ENCODE data around the gene ASAP2. TPM values are rescaled to one million over a fixed set of nuclear protein-coding genes. Genes with fewer than 3 reads are reported as not detected.

Gene ASAP2
- polyA plus RNA-seq, 1 experiment, result 30.0 TPM

DNA sequence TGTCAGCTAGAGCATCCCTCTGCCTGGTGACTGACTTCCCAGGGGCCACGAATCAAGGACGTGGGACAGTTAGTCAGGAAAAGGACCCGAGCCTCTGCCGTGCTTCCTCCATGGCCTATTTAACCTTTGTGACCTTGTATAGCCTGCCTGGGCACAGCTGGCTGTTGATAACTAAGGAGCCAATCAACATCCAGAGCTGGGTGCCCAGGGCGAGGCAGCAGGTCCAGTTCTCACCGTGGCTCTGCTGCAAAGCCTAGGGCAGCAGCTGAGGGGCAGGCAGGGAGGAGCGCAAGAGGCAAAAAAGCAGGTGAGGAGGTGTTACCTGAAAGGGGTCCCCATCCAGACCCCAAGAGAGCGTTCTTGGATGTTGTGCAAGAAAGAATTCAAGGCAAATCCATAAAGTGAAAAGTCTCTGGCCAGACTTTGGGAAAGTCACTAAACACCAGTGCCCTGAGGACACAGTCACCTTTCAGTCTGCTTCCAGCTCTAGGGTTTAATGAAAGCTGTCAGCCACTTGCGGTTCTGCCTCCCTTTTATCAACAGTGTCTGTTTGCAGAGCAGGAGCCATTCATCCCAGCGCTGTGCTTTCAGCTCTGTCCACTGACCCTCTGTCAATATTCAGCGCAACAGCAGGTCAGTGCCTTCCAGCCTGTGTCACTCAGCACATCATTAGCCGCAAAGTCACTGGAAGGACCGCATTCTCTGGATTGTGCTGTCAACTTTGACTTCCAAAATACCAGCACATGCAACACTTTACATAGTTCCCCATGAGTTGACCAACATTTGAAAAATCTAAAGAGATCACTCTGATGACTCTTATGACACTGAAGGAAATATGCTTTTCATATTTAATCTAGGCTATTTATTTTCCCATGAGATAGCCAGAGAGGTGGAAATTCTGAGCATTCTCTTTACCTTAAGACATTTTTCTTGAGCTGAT is 38.6 kb upstream of the ASAP2 start:
- Histone ChIP-seq H3K27me3 (ENCODE audit: control insufficient read depth, insufficient read depth, low read length) (no peaks in the 10 kb centered on the region), H3K9me3 (ENCODE audit: control insufficient read depth, insufficient read depth, low read length) (no peaks in the 10 kb centered on the region), H3K4me3 (ENCODE audit: low read depth, low read length) (no peak overlapping the region), H3K27ac (ENCODE audit: low read depth, low read length) (no peak overlapping the region)
- CTCF ChIA-PET, result interaction anchor here (1.1 kb wide), 1 partner anchor 203 kb away, joined by 3 read pairs; no protein-coding TSS in a partner anchor
- POLR2A ChIA-PET, result no interaction called here
- DNase-seq (ENCODE audit: low read depth, low spot score), result no peak
- TF ChIP-seq, protein P1, sequence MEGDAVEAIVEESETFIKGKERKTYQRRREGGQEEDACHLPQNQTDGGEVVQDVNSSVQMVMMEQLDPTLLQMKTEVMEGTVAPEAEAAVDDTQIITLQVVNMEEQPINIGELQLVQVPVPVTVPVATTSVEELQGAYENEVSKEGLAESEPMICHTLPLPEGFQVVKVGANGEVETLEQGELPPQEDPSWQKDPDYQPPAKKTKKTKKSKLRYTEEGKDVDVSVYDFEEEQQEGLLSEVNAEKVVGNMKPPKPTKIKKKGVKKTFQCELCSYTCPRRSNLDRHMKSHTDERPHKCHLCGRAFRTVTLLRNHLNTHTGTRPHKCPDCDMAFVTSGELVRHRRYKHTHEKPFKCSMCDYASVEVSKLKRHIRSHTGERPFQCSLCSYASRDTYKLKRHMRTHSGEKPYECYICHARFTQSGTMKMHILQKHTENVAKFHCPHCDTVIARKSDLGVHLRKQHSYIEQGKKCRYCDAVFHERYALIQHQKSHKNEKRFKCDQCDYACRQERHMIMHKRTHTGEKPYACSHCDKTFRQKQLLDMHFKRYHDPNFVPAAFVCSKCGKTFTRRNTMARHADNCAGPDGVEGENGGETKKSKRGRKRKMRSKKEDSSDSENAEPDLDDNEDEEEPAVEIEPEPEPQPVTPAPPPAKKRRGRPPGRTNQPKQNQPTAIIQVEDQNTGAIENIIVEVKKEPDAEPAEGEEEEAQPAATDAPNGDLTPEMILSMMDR (IDR thresholded peaks at IDR 0.05; ENCODE audit: low read depth, low read length), result no peak

DNA sequence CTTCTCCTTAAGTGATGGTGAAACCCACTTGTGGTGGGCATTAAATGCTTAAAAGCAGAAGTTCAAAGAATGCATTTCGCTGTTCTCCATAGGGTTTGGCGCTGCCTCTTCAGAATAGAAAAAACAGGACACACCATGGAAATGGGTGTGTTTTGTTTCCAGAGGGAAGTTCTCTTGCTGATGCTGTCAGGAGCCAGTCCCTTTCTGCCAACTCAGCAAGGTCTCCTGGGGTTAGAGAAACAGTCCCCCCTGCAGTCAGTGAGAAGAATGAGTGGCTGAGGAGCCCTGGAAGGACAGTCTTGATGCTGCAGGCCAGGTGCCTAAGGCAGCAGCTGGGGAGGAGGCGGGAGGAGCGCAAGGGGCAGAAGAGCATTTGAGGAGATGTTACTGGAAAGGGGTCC is 37.8 kb upstream of the ASAP2 start:
- DNase-seq (ENCODE audit: low read depth, low spot score), result no peak
- ChIA-PET POLR2A (no interaction called here), CTCF (no interaction called here)
- no peaks in the 10 kb centered on the region for H3K9me3 ChIP-seq (ENCODE audit: control insufficient read depth, insufficient read depth, low read length)
- TF ChIP-seq, protein P1 (IDR thresholded peaks at IDR 0.05; ENCODE audit: low read depth, low read length), result no peak
- H3K27ac ChIP-seq (ENCODE audit: low read depth, low read length), result no peak overlapping the region
- no peaks in the 10 kb centered on the region for H3K27me3 ChIP-seq (ENCODE audit: control insufficient read depth, insufficient read depth, low read length)
- no peak overlapping the region for H3K4me3 ChIP-seq (ENCODE audit: low read depth, low read length)

GRCh38 chr2:9169349-9170107 is 37.1 kb upstream of the ASAP2 start:
- Histone ChIP-seq H3K27me3 (ENCODE audit: control insufficient read depth, insufficient read depth, low read length) (no peaks in the 10 kb centered on the region), H3K4me3 (ENCODE audit: low read depth, low read length) (no peak overlapping the region), H3K27ac (ENCODE audit: low read depth, low read length) (no peak overlapping the region), H3K9me3 (ENCODE audit: control insufficient read depth, insufficient read depth, low read length) (no peaks in the 10 kb centered on the region)
- DNase-seq (ENCODE audit: low read depth, low spot score), result no peak
- POLR2A ChIA-PET, result no interaction called here
- TF ChIP-seq, protein P1 (IDR thresholded peaks at IDR 0.05; ENCODE audit: low read depth, low read length), result no peak
- CTCF ChIA-PET, result interaction anchor here (0.6 kb wide), 1 partner anchor 190 kb away, joined by 4 read pairs; no protein-coding TSS in a partner anchor

DNA sequence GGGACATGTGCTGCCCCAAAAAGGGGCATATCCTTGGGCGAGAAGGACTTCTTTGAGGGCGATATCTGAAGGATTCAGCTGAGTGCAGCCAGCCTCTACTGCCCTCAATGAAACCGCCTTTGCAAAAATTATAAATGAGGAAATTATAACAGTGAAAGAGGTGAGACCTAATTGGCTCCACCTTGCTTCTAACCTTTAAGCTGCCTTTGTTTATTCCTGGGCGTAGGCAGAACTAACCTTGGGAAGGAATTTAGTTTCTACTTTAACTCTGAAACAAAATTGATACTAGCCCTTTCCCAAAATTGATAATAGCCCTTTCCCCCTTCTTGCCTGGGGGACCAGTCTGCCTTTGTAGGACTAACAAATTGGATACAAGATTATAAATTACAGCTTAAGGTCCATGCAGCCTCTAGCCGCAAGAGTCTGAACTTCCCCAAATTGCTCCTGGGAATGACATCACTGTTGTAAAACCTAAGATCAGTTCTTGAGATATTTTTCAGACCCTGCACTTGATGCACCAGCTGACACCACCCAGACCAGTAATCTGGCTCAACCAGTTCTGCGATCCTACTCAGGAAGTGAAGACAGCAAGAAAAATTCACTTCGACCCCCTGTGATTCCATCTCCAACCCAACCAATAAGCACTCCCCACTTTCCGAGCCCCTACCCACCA is 36.0 kb upstream of the ASAP2 start:
- no peak for DNase-seq (ENCODE audit: low read depth, low spot score)
- CTCF ChIA-PET, result no interaction called here

More for the DNA sequence above, 36.0 kb upstream of the ASAP2 start:
- Histone ChIP-seq H3K27me3 (ENCODE audit: control insufficient read depth, insufficient read depth, low read length) (no peaks in the 10 kb centered on the region), H3K9me3 (ENCODE audit: control insufficient read depth, insufficient read depth, low read length) (no peaks in the 10 kb centered on the region), H3K27ac (ENCODE audit: low read depth, low read length) (no peak overlapping the region), H3K4me3 (ENCODE audit: low read depth, low read length) (no peak overlapping the region)
- POLR2A ChIA-PET, result no interaction called here
- TF ChIP-seq, protein P1 (IDR thresholded peaks at IDR 0.05; ENCODE audit: low read depth, low read length), result no peak
